Activated T-cell treated with anti-CD3 and anti-CD28 coated beads for 24 hours (primary cell): ENCODE data around the gene BRSK1.
"Not testable (repeated sequence)": the region's sequence is repeated elsewhere in the genome, so short reads cannot be mapped to it uniquely, and the experiment has no call there.

Source experiments
- DNase-seq: peaks from one replicate; pipeline ENCODE4 v3.0.0-alpha.2; 2020; ENCODE audit warnings: low read depth

Gene BRSK1

DNA sequence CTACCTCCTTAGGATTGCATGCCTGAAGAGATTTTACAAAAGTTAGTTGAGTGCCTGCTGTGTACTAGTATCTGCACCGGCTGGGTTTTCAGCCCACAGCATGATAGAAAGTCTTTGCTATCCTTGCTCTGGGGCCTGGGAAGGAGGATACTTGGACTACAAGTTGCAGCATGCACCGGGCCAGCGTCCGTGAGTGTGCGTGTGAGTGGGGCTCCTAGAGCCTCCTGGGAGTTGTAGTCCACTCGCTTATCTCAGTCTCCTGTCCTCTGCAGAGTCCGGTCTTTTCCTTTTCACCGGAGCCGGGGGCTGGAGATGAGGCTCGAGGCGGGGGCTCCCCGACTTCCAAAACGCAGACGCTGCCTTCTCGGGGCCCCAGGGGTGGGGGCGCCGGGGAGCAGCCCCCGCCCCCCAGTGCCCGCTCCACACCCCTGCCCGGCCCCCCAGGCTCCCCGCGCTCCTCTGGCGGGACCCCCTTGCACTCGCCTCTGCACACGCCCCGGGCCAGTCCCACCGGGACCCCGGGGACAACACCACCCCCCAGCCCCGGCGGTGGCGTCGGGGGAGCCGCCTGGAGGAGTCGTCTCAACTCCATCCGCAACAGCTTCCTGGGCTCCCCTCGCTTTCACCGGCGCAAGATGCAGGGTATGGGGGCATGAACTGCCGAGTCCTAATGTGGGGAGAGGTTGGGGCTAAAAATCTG, 20.6 kb downstream of the BRSK1 start:
- no peak for DNase-seq

DNA sequence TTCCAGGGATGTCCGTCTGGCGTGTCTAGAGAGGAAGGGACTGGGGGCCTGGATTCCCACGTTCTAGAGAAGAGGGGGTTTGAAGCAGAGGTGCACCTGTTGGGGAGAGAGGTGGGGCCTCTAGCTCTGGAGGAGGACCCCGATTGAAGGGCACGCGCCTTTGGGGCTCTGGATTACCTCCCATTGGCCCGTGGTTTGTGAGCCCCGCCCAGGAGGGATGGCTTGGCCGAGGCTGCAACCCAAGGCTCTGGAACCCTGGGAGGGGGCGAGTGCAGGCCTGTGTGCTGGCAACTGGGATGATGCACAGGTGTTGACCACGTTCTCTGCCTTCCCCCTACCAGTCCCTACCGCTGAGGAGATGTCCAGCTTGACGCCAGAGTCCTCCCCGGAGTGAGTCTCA, 21.2 kb downstream of the BRSK1 start:
- DNase-seq = no peak

DNA sequence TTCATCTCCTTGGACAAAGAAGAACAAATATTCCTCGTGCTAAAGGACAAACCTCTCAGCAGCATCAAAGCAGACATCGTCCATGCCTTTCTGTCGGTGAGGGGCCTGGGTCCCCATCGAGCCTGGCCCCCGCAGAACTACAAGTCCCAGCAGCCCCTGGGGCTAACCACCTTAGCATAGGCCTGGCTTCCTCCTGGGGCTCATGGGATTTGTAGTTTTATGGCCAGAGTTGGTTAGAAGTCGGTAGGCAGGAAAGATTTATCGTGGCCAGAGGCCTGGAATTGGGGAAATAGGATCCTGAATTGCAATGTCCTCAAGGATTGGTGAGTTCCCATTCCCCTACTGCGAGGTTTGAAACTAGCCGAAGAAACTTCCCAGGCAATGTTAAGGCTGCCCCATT, 21.7 kb downstream of the BRSK1 start:
- peak; percentile 23 for DNase-seq

DNA sequence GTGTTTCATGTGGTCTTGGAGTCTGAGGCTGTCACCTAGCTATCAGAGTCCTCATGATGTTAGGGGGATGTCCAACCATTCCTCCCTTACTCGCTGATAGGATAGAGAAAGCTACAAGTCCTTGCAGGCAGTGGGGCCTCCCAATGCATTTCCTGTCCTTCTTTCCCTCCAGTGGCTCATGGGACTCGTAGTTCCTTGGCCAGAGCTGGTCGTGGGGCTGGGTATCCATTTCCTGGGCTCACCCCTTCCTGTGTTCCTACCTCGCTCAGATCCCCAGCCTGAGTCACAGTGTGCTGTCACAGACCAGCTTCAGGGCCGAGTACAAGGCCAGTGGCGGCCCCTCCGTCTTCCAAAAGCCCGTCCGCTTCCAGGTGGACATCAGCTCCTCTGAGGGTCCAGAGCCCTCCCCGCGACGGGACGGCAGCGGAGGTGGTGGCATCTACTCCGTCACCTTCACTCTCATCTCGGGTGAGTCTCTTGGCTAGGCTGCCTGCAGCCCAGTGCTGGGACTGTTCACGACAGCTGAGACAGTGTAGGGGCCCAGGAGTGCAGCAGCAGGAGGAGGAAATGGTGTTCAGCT, 22.3 kb downstream of the BRSK1 start:
- DNase-seq = no peak

DNA sequence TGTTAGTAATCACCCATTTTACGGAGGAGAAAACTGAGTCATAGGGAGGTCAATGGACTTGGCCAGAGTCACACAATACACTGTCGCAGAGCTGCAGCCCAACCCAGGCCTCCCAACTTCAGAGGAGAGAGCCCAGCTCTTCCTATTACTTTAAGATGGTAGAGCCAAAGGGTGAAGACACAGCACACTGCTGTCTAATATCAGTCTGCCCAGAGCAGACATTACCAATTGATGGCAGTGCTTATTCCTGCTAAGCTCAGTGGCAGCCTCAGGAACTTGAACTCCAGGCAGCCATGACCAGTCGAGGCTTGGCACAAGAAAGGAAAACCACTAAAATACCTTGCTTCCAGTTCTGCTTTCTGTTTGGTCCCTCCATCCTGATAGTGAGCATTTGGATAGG, 22.9 kb downstream of the BRSK1 start:
- DNase-seq = no peak

DNA sequence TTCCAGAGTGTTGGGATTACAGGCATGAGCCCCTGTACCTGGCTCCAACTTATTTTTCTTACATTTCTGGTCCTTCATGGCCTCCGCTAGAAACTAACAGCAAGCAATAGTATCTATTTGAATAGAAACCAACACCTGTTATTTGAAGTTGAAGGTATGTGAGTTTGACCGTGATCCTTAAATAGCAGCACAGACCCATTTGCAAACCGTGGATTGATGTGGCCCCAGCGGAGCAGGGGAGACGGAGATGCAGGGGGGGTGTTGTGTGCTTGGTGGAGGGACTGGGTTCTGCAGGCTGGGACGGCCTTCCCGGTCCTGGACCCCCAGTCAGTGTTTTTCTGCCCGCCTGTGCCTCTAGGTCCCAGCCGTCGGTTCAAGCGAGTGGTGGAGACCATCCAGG, 24.5 kb downstream of the BRSK1 start:
- no peak for DNase-seq

DNA sequence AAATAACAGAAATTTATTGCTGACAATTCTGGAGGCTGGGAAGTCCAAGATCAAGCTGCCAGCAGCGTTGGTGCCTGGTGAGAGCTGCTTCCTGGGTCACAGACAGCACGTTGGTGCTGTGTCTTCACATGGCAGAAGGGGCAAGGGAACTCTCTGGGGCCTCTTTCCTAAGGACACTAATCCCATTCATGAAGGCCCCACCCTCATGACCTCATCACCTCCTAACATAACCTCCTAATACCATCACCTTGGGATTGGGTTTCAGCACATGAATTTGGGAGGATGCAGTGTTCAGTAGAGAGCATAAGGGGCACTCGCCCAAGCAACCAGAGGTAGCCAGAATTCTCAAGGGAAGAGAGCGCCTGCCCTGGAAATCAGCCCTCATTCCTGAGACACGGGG, 25.7 kb downstream of the BRSK1 start:
- no peak for DNase-seq

DNA sequence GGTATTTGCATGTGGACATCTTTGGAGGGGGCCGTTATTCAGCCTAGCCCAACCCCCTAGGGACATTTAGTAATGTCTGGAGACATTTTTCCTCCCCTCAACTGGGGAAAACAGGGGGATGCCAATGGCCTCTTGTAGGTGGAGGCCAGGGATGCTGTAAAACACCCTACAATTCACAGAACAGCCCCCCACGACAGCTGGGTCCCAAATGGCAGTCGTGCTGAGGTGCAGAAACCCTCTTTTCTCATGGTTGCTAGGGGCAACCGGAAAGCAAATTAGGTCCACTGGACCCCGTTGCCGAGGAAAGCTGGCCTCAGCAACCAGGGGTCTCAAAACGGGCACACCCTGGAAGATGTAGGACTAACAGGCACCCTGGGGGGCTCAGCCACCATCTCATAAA, 26.7 kb downstream of the BRSK1 start:
- DNase-seq = no peak

DNA sequence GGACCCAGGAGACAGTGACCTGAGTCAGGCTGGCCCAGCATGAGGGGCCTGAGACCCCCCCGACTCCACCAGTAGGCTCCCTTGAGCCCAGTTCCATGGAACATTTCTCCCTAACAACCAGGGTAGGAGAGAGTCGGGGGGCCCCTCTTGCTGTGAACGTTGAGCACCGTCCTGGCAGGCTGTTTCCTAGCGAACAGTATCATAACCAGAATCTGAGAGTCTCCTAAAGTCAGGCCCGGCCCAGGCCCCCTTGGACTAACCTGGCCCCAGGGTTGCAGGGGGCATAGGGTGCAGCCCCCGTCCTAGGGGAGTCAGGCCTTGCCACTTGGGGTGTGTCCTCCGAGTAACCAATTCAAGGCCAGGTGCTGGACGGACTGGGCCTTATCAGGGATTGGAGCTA, 27.6 kb downstream of the BRSK1 start:
- DNase-seq = no peak

DNA sequence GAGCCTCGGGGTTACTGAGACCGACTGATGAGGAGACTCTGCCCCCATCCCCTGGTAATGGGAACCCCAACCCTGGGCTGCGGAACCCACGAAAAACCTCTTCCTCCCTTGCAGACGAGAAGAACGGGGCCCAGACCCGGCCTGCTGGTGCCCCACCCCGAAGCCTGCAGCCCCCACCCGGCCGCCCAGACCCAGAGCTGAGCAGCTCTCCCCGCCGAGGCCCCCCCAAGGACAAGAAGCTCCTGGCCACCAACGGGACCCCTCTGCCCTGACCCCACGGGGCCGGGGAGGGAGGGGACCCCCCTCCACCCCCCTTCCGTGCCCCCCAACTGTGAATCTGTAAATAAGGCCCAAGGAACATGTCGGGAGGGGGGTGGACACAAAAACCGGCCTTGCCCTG, 28.0 kb downstream of the BRSK1 start:
- DNase-seq = no peak

DNA sequence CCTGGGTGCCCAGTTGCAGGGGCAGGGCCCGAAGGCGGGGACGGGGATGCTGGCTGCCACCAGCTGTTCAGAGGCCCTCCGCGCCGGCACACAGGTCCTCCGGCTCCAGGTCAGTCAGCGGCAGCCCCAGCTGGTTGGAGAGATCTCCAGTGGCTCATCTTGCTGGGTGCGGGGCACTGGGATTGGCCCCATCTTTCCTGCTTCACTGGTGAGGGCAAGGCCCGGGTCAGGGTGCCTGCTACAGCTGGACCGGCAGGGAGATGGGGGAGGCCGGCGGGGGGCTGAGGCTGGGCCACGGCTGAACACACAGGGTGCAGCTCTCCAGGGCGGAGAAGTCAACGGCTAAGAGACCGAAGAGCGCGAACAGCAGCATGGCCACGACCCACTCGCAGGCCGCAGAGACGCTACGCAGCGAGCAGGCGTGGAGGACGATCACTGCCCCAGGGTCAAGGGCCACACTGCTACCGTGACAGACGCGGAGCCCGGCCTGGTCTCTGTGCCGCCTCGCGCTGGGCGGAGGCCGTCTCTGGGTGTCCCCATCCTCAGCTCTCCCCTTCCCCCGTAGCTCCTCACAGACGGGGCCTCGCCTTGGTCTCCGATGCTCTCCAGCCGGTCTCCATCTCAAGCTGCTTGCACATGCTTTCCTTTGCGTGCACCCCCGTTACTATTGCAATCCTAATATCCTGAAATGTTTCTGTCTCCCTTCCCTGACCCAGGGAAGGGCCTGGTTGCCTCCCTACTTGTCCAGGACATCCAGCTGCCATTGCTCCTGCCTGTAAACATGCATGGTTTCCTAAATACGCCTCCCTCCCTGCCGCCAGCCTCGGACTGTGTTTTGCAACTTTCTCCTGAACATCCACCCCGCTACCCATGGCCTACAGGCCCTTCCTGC, 29.1 kb downstream of the BRSK1 start:
- no peak for DNase-seq

DNA sequence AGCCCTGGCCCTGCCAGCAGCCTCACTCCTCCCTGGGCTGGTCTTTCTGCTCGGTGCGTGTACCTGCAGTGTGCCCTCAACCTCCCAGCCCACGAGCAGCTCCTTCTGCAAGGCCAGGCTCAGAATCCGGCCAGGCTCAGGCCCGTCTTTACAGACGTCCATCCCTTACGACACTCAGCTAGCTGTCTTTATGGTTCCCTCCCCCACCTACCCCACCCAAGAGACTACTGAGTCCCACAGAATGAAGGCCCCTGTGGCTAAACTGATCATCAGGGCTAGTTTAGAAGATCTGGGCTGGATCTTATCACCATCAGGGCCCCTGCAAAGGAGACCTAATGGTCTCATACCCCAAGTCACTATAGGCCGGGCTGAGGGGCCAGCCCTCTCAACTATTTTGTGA, 30.6 kb downstream of the BRSK1 start:
- no peak for DNase-seq

DNA sequence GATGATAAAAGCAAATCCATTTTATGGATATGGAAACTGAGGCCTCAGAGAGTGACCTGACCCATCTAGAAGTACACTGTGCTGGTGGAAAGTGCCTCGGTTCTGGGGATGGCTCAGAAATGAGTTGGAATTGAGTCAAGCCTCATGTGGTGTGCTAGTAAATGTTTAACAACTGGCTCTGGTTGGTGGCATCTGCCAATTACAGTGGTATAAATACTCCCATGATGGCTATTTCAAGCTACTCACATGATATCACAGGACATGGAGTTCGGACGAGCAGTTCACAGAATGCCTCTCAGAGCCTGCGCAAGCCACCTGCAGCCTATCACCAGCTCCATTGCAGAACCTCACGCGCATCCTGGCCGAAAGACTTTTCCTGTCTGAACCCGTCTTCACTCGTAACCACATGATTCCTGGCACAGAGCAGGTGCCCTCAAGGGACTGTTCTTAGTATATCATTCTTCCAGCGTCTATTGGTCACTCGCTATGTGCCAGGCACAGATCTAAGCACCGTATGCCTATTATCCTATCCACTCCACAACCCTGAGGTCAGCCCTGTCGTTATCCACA, 32.2 kb downstream of the BRSK1 start:
- DNase-seq = no peak

DNA sequence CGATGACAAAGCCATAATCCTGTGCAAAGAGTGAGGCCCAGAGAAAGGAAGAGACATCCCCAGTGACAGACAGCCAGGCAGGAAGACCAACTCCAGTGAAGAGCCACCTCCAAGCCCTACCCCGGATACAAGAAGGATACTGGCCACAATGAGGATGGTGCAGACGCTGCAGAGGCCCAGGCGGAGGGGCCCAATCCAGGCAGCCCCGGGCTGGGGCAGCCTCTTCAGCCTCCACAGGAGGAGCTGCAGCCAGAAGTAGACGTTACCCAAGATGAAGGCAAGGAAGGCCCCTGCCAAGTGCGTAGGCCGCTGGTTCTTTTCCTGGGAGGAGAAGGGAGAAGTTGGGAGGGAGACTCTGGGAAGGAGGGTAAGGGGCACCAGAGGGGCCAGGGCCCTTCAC, 32.8 kb downstream of the BRSK1 start:
- no peak for DNase-seq

DNA sequence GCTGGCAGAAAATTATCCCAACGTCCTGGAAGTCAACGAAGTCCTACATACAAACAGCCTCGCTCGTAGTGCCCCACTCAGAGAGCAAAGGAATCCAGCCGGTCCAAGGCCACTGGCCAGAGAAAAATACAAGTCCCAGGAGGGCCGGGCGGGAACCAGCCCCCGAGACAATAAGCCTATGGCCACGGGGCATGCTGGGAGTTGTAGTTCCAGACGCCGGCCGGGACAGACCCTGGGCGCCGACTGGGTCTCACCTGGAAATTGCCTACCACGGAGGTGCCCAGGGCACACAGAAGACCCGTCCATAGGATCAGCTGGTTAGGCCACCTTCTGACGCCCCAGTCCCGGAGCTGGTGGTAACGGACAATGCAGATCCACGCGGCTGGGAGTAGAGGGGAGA, 36.0 kb downstream of the BRSK1 start:
- no peak for DNase-seq

DNA sequence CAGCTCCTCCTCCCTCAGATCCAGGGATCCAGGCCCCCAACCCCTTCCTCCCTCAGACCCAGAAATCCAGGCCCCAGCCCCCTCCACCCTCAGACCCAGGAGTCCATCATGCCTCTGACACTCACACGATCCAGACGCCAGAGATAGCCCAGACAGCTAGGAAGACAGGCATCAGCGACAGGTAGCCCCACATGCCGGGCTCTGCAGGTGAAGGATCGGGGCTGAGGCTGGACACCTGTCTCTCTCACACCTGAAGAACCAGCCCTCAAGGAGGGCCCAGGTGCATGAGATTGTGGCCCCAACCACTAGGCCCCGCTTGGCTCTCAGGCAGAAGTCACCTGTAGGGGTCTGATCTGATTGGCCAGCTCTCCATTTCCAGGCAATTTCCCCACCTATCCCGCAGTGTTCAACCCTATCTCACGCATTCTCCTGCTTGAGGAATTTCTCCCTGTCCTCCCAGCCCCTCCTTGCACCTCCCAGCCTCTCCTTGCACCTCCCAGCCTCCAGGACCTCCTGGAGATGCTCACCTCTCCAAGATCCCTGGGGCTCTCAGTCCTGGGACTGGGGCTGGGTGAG, 37.1 kb downstream of the BRSK1 start:
- DNase-seq = no peak

DNA sequence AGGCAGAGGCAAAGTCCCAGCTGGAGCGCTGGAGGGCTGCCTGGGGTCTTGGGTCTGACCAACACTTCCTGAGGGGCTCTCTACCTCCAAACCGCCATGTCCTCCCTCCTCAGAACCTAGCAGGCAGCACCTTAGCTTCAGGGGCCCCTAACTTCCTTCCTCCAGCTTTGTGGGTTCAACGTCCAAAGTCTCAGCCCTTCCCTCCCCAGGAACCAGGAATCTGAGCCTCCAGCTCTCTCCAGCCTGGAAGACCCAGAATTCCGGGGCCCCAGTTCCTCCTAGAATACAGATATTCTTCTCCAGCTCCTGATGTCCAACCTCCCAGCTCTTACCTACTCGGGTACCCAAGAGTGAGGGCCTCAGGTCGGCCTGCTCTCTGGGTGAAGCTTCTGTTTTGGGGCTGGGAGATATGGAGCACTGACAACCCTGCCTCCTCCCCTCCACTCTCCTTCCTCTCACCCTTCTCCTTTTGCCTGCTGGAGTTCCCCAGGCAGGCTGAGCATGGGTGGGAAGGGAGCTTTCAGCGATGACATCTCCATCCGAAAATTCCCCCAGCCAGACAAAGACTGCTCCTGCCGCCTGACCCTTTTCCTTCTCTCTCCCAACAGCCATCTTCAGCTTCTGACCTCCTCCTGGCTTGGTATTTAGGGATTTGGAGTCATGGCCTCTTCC, 37.8 kb downstream of the BRSK1 start:
- DNase-seq = no peak

DNA sequence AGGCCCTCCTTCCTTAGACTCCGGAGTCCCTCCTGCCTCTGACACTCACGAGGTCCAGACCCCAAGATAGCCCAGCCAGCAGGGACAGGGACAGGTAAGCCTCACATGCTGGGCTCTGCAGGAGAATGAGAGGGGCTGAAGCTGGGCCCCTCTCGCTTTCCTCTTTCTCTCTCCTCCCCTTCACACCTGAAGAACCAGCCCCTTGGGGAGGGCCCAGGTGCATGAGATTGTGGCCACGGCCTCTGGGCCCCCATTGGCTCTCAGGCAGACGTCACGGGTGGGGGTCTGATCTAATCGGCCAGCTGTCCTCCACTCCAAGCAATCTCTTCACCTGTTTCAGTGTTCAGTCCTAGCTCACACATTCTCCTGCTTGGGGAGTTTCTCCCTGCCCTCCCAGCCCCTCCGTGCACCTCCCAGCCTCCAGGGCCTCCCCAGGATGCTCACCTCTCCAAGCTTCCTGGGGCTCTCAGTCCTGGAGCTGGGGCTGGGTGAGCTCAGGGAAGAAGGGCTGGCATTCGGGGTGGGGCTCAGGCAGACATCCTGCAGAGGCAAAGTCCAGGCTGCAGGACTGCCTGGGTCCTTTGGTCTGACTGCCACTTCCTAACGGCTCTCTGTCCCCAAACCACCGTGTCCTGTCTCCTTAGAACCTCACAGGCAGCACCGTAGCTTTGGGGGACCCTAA, 38.5 kb downstream of the BRSK1 start:
- DNase-seq = no peak

DNA sequence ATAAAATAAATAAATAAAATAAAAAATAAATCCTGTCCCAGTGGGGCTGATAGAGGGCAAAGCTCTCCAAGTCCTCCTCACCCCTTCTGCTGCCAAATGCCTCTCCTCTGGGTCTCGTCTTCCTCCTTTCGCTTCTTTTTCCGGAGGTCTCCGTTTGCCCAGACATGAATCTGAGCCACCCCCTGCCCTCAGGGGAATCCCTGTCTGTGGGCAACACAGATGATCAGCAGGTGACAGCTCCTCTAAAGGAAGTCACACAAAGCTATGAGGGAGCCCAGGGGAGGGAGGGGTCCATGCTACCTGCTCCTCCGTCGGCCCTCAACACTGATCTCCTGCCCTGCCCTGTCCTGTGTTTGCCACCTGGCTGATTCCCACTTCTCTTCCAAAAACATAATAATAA, 40.9 kb downstream of the BRSK1 start:
- no peak for DNase-seq

DNA sequence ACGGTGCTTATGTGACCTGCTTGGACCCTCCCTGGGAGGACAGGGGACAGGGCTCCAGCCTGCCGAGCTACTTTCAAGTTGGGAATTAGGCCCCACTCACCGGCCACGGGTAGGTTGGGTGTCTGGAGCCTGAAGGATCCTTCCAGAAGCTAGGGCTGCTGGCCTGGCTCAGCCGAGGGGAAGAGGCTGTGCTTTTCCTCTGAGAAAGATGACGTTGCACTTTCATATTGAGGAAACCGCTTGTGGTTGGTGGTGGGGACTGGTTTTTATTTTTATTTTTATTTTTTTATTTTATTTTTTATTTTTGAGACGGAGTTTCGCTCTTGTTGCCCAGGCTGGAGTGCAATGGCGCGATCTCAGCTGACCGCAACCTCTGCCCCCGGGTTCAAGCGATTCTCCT, 41.4 kb downstream of the BRSK1 start, which contains the start of gene TMEM150B:
TMEM150B (minus strand) TSS at position 170 of the 400 bp plus-strand sequence. CDS start 4,305 bp downstream, outside the sequence.
- DNase-seq = no peak

DNA sequence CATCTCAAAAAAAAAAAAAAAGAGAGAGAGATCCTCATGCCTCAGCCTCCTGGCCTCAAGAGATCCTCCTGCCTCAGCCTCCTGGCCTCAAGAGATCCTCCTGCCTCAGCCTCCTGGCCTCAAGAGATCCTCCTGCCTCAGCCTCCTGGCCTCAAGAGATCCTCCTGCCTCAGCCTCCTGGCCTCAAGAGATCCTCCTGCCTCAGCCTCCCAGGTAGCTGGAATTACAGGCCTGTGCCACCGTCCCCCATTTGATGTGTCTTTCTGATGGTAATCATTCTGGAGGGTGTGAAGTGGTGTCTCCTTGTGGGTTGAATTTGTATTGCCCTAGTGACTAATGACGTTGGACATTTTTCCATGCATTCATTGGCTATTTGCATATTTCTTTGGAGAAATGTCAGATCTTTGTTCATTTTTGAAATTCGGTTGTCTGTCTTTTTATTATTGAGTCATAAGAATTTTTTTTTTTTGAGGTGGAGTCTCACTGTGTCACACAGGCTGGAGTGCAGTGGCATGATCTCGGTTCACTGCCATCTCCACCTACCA, 45.0 kb downstream of the BRSK1 start:
- not testable (repeated sequence) for DNase-seq
